H1 (cell line): ENCODE data around the gene TRAF3IP3. TPM values are rescaled to one million over a fixed set of nuclear protein-coding genes. Genes with fewer than 3 reads are reported as not detected.

Source experiments
- CTCF ChIA-PET: fragments of 300-600 bp; sonication (Branson Sonifier 250); formaldehyde crosslinking; loops from one replicate; lab custom pipeline; 2021; ENCODE audit not compliant: partially characterized antibody; lab: Charles Lee
- POLR2A ChIA-PET: fragments of 300-600 bp; sonication (Branson Sonifier 250); formaldehyde crosslinking; loops from one replicate; lab custom pipeline; 2021; ENCODE audit warnings: inconsistent platforms; ENCODE audit not compliant: partially characterized antibody; lab: Charles Lee
- DNase-seq, 2 experiments: peaks; one replicate each; pipeline versions ENCODE4 v3.0.0 to v3.0.0-alpha.2; 2010 to 2022; ENCODE audit warnings: low spot score in 2 of 2, low read depth in 1 of 2, mixed read lengths in 1 of 2
- FAIRE-seq: peaks from 2 replicates; lab custom pipeline; 2011; peaks lifted over from hg19 to GRCh38; lab: Jason Lieb, UNC
- H2AFZ ChIP-seq: 2 replicates; pipeline ENCODE4 v1.8.1; 2012; ENCODE audit warnings: low read length, inconsistent platforms
- H2AK5ac ChIP-seq: 2 replicates; pipeline ENCODE4 v1.6.1; 2013; ENCODE audit warnings: low read depth, low read length
- H2BK120ac ChIP-seq: replicated peaks from 2 replicates; pipeline ENCODE3; 2013; ENCODE audit warnings: low read depth, low read length, inconsistent platforms
- H2BK12ac ChIP-seq: 2 replicates; pipeline ENCODE4 v1.6.1; 2013; ENCODE audit warnings: low read depth, low read length
- H2BK15ac ChIP-seq: 2 replicates; pipeline ENCODE4 v1.6.1; 2013; ENCODE audit warnings: low read length
- H2BK20ac ChIP-seq: 2 replicates; pipeline ENCODE4 v1.6.1; 2013; ENCODE audit warnings: low read length
- H2BK5ac ChIP-seq: 2 replicates; pipeline ENCODE4 v1.6.1; 2013; ENCODE audit warnings: low read depth, low read length
- H3K14ac ChIP-seq: 2 replicates; pipeline ENCODE4 v1.6.1; 2013; ENCODE audit warnings: inconsistent platforms; ENCODE audit not compliant: insufficient read length
- H3K18ac ChIP-seq: 2 replicates; pipeline ENCODE4 v1.6.1; 2013; ENCODE audit warnings: low read length; ENCODE audit errors: extremely low read depth
- H3K23ac ChIP-seq: 2 replicates; pipeline ENCODE4 v1.6.1; 2013; ENCODE audit warnings: inconsistent platforms; ENCODE audit not compliant: insufficient read length
- H3K23me2 ChIP-seq: 2 replicates; pipeline ENCODE4 v1.6.1; 2013; ENCODE audit warnings: low read depth, low read length
- H3K27ac ChIP-seq: 2 replicates; pipeline ENCODE4 v1.6.1; 2011; ENCODE audit warnings: low read depth, low read length, inconsistent platforms
- H3K27me3 ChIP-seq, 4 experiments: replicated peaks in 1 of 4; 1 replicate in 1 of 4; 2 replicates in 3 of 4; pipeline versions ENCODE4 v1.6.1 to v1.8.1; 2011 to 2013; ENCODE audit warnings: low read length in 3 of 4, mild to moderate bottlenecking in 3 of 4, inconsistent platforms in 2 of 4, mixed read lengths in 2 of 4, moderate library complexity in 1 of 4; ENCODE audit not compliant: control insufficient read depth in 3 of 4, insufficient read depth in 3 of 4; ENCODE audit errors: extremely low read depth in 1 of 4
- H3K36me3 ChIP-seq, 4 experiments: 2 replicates each; pipeline versions ENCODE4 v1.6.1 to v1.8.1; 2011 to 2013; ENCODE audit warnings: mild to moderate bottlenecking in 4 of 4, low read length in 3 of 4, moderate library complexity in 2 of 4, control low read depth in 1 of 4, inconsistent platforms in 1 of 4; ENCODE audit not compliant: insufficient read depth in 4 of 4, control insufficient read depth in 2 of 4
- H3K4ac ChIP-seq: replicated peaks from 2 replicates; pipeline ENCODE3; 2013; ENCODE audit warnings: low read length, low read depth, mixed read lengths, inconsistent platforms; ENCODE audit not compliant: insufficient read length
- H3K4me1 ChIP-seq, 4 experiments: replicated peaks in 1 of 4; 1 replicate in 1 of 4; 2 replicates in 3 of 4; pipeline versions ENCODE4 v1.6.1 to v1.8.1; 2011 to 2013; ENCODE audit warnings: low read length in 3 of 4, inconsistent platforms in 2 of 4, mixed read lengths in 1 of 4; ENCODE audit not compliant: insufficient read depth in 4 of 4, control insufficient read depth in 3 of 4
- H3K4me2 ChIP-seq, 2 experiments: 2 replicates each; pipeline versions ENCODE4 v1.6.1 to v1.8.1; 2011 to 2013; ENCODE audit warnings: low read depth in 2 of 2, low read length in 2 of 2, control low read depth in 1 of 2, inconsistent platforms in 1 of 2, mild to moderate bottlenecking in 1 of 2; ENCODE audit not compliant: insufficient read depth in 1 of 2
- H3K4me3 ChIP-seq, 4 experiments: fragments of 200-600, 300-600 bp in 1 of 4; sonication (generic), shearing (Covaris generic), sonication (Bioruptor Twin) in 1 of 4; 2 replicates each; pipeline versions ENCODE4 v1.5.1 to v1.8.1; 2011 to 2016; ENCODE audit warnings: low read length in 4 of 4, low read depth in 3 of 4, control low read depth in 2 of 4, inconsistent platforms in 2 of 4, mild to moderate bottlenecking in 2 of 4, mixed read lengths in 1 of 4, moderate library complexity in 1 of 4; ENCODE audit not compliant: insufficient read depth in 2 of 4; ENCODE audit errors: extremely low read depth in 1 of 4
- H3K56ac ChIP-seq: replicated peaks from 2 replicates; pipeline ENCODE3; 2013; ENCODE audit warnings: low read depth, mild to moderate bottlenecking, mixed read lengths, low read length, inconsistent platforms; ENCODE audit not compliant: insufficient read length
- H3K79me1 ChIP-seq: 2 replicates; pipeline ENCODE4 v1.6.1; 2013; ENCODE audit warnings: low read depth, low read length, control low read depth
- H3K79me2 ChIP-seq, 2 experiments: 2 replicates each; pipeline versions ENCODE4 v1.6.1 to v1.8.1; 2012 to 2013; ENCODE audit warnings: low read length in 2 of 2, mild to moderate bottlenecking in 2 of 2, inconsistent platforms in 1 of 2; ENCODE audit not compliant: insufficient read depth in 2 of 2, control insufficient read depth in 1 of 2
- H3K9ac ChIP-seq, 4 experiments: replicated peaks in 1 of 4; 1 replicate in 1 of 4; 2 replicates in 3 of 4; pipeline versions ENCODE4 v1.6.1 to v1.8.1; 2011 to 2013; ENCODE audit warnings: low read depth in 3 of 4, low read length in 3 of 4, control low read depth in 2 of 4, mild to moderate bottlenecking in 2 of 4, moderate library complexity in 2 of 4, inconsistent platforms in 1 of 4; ENCODE audit errors: extremely low read depth in 1 of 4
- H3K9me3 ChIP-seq, 2 experiments: 2 replicates each; pipeline versions ENCODE4 v1.6.1 to v1.8.1; 2012 to 2013; ENCODE audit warnings: mild to moderate bottlenecking in 2 of 2, moderate library complexity in 2 of 2, control low read depth in 1 of 2, inconsistent platforms in 1 of 2, low read depth in 1 of 2, low read length in 1 of 2, mixed read lengths in 1 of 2; ENCODE audit not compliant: insufficient read depth in 2 of 2
- H4K20me1 ChIP-seq, 2 experiments: replicated peaks in 1 of 2; 2 replicates each; pipeline versions ENCODE3 to v1.8.1; 2011 to 2013; ENCODE audit warnings: inconsistent platforms in 2 of 2, low read length in 2 of 2, mild to moderate bottlenecking in 1 of 2; ENCODE audit not compliant: insufficient read depth in 2 of 2, control insufficient read depth in 1 of 2
- H4K5ac ChIP-seq: 2 replicates; pipeline ENCODE4 v1.6.1; 2013; ENCODE audit warnings: low read length, low read depth, mixed read lengths, inconsistent platforms; ENCODE audit not compliant: insufficient read length
- H4K8ac ChIP-seq: 2 replicates; pipeline ENCODE4 v1.8.0; 2013; ENCODE audit warnings: mild to moderate bottlenecking, moderate library complexity, low read length, inconsistent platforms; ENCODE audit not compliant: insufficient read depth; ENCODE audit errors: extremely low read depth
- H4K91ac ChIP-seq: replicated peaks from 2 replicates; pipeline ENCODE3; 2013; ENCODE audit warnings: low read length, mixed read lengths, inconsistent platforms; ENCODE audit not compliant: insufficient read length
- POU5F1 ChIP-seq: IDR thresholded peaks from 2 replicates; pipeline ENCODE4 v1.6.1; 2011; ENCODE audit warnings: low read depth, mild to moderate bottlenecking, low read length, moderate library complexity
- RFX5 ChIP-seq: IDR thresholded peaks from 2 replicates; pipeline ENCODE4 v1.6.1; 2011; ENCODE audit warnings: low read depth, low read length, improper control_type of control experiment, borderline replicate concordance
- SRF ChIP-seq: IDR thresholded peaks from 2 replicates; pipeline ENCODE4 v1.6.1; 2011; ENCODE audit warnings: mild to moderate bottlenecking, low read depth, low read length, moderate library complexity
- SUZ12 ChIP-seq: fragments of 200-600 bp; sonication (generic); IDR thresholded peaks from 2 replicates; pipeline ENCODE4 v1.6.1; 2012; ENCODE audit warnings: mild to moderate bottlenecking, inconsistent platforms, low read length, moderate library complexity, mixed read lengths
- WGBS, 2 experiments: shearing (Covaris generic) in 1 of 2; methylation state at CpG; one replicate each; pipeline versions ENCODE4 v1.1.6 to v1.1.7; 2013 to 2015; ENCODE audit warnings: low lambda C conversion rate in 2 of 2, mixed read lengths in 2 of 2, inconsistent platforms in 1 of 2, low coverage in 1 of 2, missing lambda C conversion rate in 1 of 2; ENCODE audit not compliant: insufficient replicate concordance in 2 of 2, insufficient coverage in 1 of 2, insufficient read length in 1 of 2; ENCODE audit errors: extremely low coverage in 1 of 2, missing lambda C conversion rate in 1 of 2; 5-methylcytosine and 5-hydroxymethylcytosine counted together
- polyA plus RNA-seq, 7 experiments: library from polyadenylated mRNA; depleted of rRNA in 3 of 7; stranded (reverse) in 5 of 7; unstranded in 2 of 7; fragments of >200 nt in 5 of 7; fragments of 200-250 nt in 2 of 7; gene quantifications; 1 replicate in 5 of 7; 2 replicates in 1 of 7; 4 replicates in 1 of 7; pipeline versions ENCODE4 v1.2.1 to v1.2.3, GENCODE V29; 2011 to 2013; ENCODE audit warnings: missing spikeins in 2 of 7, mixed read lengths in 2 of 7
- total RNA-seq: library from RNA; stranded (reverse); fragmentation: NEBNext Ultra II Directional; extraction: Animal tissue kit (Norgen Biotek cat#: 25700); gene quantifications from 2 replicates; pipeline ENCODE4 v1.2.1, GENCODE V29; 2021

The TRAF3IP3 gene
- total and polyA plus RNA-seq, 2 of the 8 experiments (the other 6 are each of a cell fraction or from before 2014, with no cell fraction given): not detected

DNA sequence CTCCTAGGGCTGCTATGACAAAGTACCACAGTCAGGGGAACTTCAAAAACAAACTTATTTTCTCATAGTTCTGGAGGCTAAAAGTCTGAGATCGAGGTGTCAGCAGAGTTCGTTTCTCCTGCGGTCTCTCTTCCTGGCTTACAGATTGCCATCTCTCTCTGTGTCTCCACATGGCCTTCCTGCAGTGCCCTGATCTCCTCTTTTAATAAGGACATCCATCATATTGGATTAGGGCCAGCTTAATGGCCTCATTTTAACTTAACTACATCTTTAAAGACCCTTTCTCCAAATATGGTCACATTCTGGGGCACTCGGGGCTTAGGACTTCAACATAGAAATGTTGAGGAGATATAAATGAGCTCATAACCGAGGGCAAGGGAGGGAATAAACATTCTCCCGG lies 16.3 kb downstream of the TRAF3IP3 start:
- H2AK5ac ChIP-seq: no peak overlapping the region
- peaks cover 5 to 8% of the 10 kb centered on the region in 2 experiments; a peak in 2 of 4 replicates for H3K9me3 ChIP-seq
- H4K20me1 ChIP-seq: peaks cover 0 to 11% of the 10 kb centered on the region in 2 experiments
- H3K23ac ChIP-seq: no peak overlapping the region
- H3K23me2 ChIP-seq: peaks cover 13% of the 10 kb centered on the region; the same call in 1 of the 2 replicates
- no peak overlapping the region for H2BK20ac ChIP-seq
- no peak overlapping the region for H3K27ac ChIP-seq
- H2BK15ac ChIP-seq: no peak overlapping the region
- H4K5ac ChIP-seq: no peak overlapping the region
- no peaks in the 10 kb centered on the region; a peak in 1 of 8 replicates for H3K36me3 ChIP-seq
- POLR2A ChIA-PET: interaction anchor here (0.7 to 3.8 kb wide), 2 partner anchors 12 to 602 kb away, joined by 3 to 20 read pairs; partner anchors contain the start of gene C1orf74
- no peaks in the 10 kb centered on the region; a peak in 1 of 7 replicates for H3K4me1 ChIP-seq
- 86% methylated on average over 6 of the region's 6 CpGs; no CpG with 5 or more reads in 1 of the 2 experiments for WGBS, 2 experiments
- H2AFZ ChIP-seq: no peak overlapping the region
- no peak overlapping the region for H4K91ac ChIP-seq
- FAIRE-seq (no peak), DNase-seq (no peak)
- CTCF ChIA-PET: interaction anchor here (0.7 to 1.4 kb wide), 2 partner anchors 24 to 459 kb away, joined by 3 to 4 read pairs; no protein-coding TSS in a partner anchor
- H3K14ac ChIP-seq: no peak overlapping the region
- H3K4me3 ChIP-seq: no peak overlapping the region
- H3K18ac ChIP-seq: no peak overlapping the region
- no peak overlapping the region for H4K8ac ChIP-seq
- no peaks in the 10 kb centered on the region for H3K79me2 ChIP-seq
- no peak overlapping the region for H2BK5ac ChIP-seq
- H2BK12ac ChIP-seq: no peak overlapping the region
- TF ChIP-seq RFX5: no peak
- TF ChIP-seq SUZ12: no peak
- TF ChIP-seq POU5F1: no peak
- no peak for TF ChIP-seq SRF
- H3K4ac ChIP-seq: no peak overlapping the region
- H3K79me1 ChIP-seq: no peaks in the 10 kb centered on the region
- H3K4me2 ChIP-seq: no peak overlapping the region
- no peak overlapping the region for H3K56ac ChIP-seq
- no peak overlapping the region; a peak in 1 of 7 replicates for H3K9ac ChIP-seq
- no peak overlapping the region for H2BK120ac ChIP-seq
- H3K27me3 ChIP-seq: peaks cover 0 to 2% (median 0%) of the 10 kb centered on the region in 4 experiments; a peak in 1 of 7 replicates
